GM18861 (cell line): ENCODE results near the gene TPP1.
A peak's percentile ranks its signal among the peaks of the same experiment; 100 is the strongest.

Experiments
- ATAC-seq: cut with Tn5 transposase; IDR thresholded peaks from one replicate; pipeline ENCODE4 v1.9.1; 2021; ENCODE audit not compliant: unreplicated experiment

Gene TPP1

GRCh38 chr11:6647836-6648235, 28.6 kb upstream of the TPP1 start:
- no peak for ATAC-seq

GRCh38 chr11:6646918-6647679, 27.9 kb upstream of the TPP1 start:
- ATAC-seq: peak; percentile 95

- ATAC-seq: no peak
Measured at GRCh38 chr11:6646576-6646917, 27.3 kb upstream of the TPP1 start.

- no peak for ATAC-seq
Measured at GRCh38 chr11:6646071-6646470, 26.8 kb upstream of the TPP1 start.

GRCh38 chr11:6642957-6643356, 23.7 kb upstream of the TPP1 start:
- ATAC-seq: no peak

- ATAC-seq: no peak
Measured at GRCh38 chr11:6640985-6641701, 21.9 kb upstream of the TPP1 start.

GRCh38 chr11:6640036-6640984, 21.1 kb upstream of the TPP1 start:
- no peak for ATAC-seq

- no peak for ATAC-seq
Measured at GRCh38 chr11:6638429-6638828, 19.2 kb upstream of the TPP1 start.

- ATAC-seq: no peak
Measured at GRCh38 chr11:6637871-6638270, 18.6 kb upstream of the TPP1 start.

GRCh38 chr11:6636480-6636879, 17.3 kb upstream of the TPP1 start:
- ATAC-seq: no peak

- ATAC-seq: no peak
Measured at GRCh38 chr11:6635082-6635932, 16.1 kb upstream of the TPP1 start.

- no peak for ATAC-seq
Measured at GRCh38 chr11:6634534-6634933, 15.3 kb upstream of the TPP1 start.

- no peak for ATAC-seq
Measured at GRCh38 chr11:6633422-6634408, 14.5 kb upstream of the TPP1 start.

GRCh38 chr11:6632116-6633073, 13.2 kb upstream of the TPP1 start:
- ATAC-seq: no peak

- no peak for ATAC-seq
Measured at GRCh38 chr11:6631361-6631890, 12.2 kb upstream of the TPP1 start.

- no peak for ATAC-seq
Measured at GRCh38 chr11:6630632-6631291, 11.5 kb upstream of the TPP1 start.

- ATAC-seq: no peak
Measured at GRCh38 chr11:6629892-6630631, 10.8 kb upstream of the TPP1 start.
